NT2/D1 (cell line): Measurements from ENCODE around the gene ATOH7.

Source experiments
- SUZ12 ChIP-seq: IDR thresholded peaks from 2 replicates; pipeline ENCODE4 v1.6.1; 2011; ENCODE audit not compliant: insufficient read length, insufficient read depth; ENCODE audit errors: extremely low read depth
- ZNF274 ChIP-seq: IDR thresholded peaks from 2 replicates; pipeline ENCODE4 v1.6.1; 2011; ENCODE audit warnings: mild to moderate bottlenecking, low read depth, low read length

GRCh38 chr10:68271196-68271882 is 39.4 kb upstream of the ATOH7 start:
- TF ChIP-seq SUZ12 = no peak
- TF ChIP-seq ZNF274 = no peak
